NCI-H1048 (cell line): Measurements from ENCODE around the gene NUAK2.
"Not testable (repeated sequence)": the region's sequence is repeated elsewhere in the genome, so short reads cannot be mapped to it uniquely, and the experiment has no call there.

ENCODE experiments used
- DNase-seq: peaks from one replicate; lab custom pipeline; 2025; lab: John Stamatoyannopoulos, UW

The NUAK2 gene

DNA sequence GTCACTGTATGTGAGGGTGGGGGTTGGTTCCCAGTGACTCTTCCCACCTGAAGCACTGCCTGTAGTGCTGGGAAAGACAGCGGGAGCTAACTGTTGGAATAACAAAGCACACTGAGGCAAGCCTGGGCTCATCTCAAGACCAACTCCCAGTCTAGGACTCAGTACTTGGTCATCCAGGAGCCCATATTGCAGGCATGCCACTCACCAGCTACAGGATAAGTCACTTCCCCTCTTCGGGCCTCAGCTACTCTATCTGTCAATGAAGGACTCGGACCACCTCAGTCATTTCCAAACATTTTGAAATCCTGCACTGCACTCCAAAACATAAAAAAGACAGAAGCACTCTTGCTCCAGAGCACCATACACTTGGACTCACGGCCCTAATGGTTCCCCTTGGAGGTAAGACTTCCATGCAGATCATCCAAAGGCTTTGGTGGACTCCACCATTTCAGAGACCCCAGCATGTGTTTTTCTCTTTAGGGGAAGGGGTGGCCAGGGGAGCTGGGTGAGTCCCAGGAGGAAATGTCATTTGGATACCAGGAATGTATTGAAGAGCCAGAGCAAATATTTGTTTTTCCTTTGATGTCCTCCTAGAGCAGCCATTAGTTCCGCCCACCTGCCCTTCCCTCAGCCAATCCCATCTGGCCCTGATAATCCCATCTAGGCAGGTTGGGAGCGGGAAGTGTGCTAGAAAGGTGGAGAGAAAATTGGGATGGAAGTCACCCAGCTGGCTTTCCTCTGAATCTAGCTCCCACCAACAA is 3.1 kb downstream of the NUAK2 start:
- DNase-seq = no peak

DNA sequence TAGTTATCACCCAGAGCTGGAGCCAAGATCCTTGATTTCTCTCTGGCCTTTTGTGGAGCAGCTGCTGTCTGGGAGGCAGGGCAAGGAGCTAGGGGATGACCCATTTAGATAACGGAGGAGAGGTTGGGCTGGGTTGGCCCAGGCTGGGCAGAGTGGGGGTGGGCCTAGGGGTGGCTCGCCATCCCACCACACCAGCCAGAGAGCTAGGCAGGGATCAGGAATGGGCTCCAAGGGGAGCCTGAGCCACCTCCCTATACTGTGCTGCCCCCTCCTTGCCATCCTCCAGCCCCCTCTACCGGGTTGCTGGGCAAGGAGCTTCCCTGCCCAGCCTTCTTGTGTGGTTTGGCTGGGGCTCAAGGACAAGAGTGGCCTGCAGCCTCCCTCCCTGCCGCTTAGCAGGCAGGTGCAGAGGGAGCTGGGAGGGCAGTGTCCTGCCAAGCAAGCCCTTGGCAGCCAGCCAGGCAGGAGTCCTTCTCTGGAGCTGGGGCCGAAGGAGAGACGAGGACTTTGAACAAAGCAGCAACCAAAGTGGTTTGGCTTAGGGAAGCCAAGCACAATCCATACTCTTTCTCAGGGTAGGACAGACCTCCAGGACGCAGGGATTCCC is 4.1 kb downstream of the NUAK2 start:
- DNase-seq = no peak

DNA sequence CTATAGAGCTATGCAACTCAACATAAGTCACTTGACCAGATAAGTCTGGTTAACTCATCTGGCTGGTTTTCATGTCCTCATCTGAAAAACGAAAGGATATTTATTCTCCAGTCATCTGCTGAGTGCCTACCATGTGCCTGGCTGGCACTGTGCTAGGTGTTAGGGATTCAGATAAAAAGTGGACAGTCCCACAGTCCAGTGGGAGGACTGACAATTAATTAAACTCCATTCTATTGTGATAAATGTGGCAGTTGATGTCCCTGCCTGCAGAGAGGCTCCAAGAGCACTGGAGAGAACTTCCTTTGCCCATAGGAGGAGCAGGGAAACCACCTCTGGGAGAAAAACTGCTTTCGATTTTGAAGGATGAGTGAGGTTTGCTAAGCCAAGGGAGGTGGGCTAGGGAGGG is 5.4 kb downstream of the NUAK2 start:
- DNase-seq = no peak

DNA sequence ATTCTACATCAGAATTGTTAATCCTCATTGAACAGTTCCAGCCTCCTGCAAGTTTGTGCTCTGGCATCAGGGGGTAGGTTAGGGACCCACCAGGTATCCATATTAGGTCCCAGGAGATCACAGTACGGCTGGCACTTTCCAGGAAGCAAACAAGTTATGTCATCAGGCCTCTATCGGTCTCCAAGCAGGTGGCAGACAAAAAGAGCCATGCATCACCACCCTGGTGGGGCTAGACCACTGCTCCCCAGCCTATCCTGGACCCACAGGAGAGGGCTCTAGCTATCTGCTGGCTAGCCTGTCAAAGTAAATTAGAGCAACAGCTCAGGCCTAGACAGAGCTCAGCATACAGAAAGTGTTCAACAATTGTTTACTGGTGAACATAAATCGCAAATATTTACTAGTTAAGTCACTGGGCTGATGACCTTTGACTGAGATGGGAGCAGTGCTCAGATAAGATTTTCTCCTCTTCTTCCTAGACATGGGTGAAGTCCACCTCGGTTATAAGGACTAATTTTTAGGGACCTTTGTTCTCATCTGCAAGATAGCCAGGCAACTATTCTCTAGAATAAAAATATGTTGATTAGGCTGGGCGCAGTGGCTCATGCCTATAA is 6.4 kb downstream of the NUAK2 start:
- no peak for DNase-seq

GRCh38 chr1:205313563-205314308 is 7.8 kb downstream of the NUAK2 start:
- no peak for DNase-seq

GRCh38 chr1:205312866-205313562 is 8.5 kb downstream of the NUAK2 start:
- DNase-seq = no peak

DNA sequence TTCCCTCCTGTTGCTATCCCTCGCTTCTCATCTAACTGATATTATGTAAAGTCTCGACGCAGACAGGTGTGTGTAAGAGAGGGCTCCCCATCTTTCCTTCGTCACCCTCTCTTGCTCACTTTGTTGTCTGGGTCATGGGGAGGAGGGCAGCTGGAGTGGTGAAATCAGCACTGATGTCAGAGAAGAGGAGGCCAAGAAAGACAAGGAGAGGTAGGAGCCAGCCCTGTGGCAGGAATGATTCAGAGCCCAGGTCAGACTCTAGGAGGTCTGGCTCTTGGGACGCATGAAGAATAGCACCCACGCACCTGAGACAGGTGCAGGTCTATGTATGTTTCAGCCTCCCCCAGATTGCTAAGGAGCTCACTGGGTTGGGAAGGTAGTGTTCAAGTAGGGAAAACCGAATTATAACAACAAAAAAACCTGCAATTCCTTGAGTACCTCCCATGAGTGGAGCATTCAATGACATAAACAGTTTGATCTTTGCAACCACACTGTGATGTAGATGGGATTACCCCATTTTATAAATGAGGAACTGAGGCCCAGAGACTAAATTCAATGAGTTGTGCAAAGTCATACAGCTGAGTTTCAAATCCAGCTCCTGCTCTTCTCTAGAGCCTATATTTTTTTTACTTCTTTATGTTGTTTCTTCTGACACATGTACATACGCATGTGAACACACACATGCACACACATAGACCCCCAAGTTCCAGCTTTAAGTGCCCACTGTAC is 10.4 kb downstream of the NUAK2 start:
- no peak for DNase-seq

DNA sequence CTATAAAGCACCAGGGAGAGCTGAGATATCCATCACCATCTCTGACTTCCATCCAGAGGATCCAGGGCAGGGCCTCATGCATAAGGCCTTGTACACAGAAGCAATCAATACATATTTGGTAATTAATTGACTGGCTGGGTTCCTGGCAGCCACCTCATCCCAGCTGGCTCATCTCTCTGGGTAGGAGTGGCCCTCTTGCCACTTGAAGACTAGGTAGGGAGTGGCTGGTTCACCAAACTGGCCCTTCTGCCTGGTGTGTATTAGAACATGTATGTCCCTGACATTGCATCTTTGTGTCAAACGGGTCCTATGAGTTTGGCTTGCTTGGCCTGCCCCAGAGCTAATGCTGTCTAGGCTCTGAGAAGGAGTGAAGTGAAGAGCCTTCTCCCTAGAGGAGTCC is 11.8 kb downstream of the NUAK2 start:
- DNase-seq = no peak

DNA sequence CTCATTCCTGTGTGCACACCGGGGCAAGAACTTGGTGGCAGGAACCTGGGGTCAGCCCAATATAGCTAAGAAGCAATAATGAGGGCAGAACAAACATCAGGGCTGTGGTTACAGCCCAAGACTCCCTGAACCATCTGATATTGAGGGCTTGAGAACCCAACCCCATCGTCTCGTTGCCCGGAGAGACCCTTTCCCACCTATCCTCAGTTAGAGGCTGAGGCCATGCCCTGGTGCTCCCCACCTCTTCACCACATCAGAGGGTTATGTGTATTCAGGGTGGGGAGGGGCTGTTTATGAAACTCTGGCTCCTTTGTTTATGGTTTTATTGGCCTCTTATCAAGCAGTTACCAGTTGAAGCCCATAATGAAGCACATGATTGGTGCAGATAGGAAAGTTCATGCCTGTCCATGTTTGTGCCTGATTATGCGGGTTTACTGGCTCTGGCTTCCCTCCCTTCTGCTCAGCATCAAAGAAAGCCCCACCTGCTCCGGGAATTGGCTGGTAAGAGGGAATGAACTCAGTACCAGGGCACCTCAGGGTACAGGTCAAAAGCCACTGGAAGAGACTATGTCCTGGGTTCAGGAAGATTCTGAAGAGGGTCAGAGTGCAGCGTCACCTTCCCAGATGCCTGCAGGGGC is 14.5 kb downstream of the NUAK2 start:
- DNase-seq = no peak

DNA sequence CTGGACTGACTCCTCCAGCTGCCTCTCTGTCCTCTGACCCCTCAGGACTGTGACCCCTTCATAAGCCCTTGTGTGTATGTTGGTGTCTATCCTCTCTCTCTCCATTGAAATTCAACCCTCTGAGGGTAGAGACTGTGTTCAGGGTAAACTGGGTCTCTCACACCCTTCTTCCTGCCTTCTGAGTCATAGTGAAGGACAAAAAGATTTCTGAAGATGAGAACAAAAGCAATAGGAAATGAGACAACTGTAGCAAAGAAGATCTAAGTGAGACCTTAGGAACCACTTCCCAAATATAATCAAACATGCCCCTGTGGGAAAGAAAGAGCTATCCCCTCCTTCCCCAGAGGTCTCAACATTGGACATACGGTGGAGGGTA is 16.9 kb downstream of the NUAK2 start:
- no peak for DNase-seq

DNA sequence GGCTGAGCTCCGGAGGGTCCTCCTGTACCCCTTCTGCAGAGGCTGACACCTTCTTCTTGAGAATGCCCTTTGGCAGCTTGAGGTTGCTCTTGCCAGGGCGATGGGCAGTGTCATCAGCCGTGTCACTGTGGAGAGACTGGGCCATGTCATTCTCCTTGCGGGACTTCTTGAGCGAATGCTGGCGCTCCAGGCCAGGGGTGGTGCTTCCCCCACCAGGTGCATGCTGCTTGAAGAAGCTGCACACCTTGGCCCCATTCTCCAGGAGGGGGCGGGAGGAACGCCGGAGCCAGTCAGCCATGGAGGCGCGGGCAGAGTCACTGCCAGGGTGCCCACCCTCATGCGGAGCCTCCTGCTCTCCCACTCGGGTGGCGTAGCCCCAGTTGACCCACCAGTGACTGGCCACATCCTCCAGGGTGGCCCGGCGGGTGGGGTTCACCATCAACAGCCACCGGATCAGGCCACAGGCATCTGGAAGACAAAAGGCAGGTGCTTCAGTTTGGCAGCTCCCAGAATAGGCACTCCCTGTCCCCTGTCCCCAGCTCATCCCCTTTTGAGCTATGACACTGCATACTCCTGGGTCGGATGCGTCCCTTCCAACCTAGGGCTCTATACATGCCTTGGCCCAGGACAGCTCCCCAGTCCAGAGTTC is 17.4 kb downstream of the NUAK2 start:
- DNase-seq = no peak

DNA sequence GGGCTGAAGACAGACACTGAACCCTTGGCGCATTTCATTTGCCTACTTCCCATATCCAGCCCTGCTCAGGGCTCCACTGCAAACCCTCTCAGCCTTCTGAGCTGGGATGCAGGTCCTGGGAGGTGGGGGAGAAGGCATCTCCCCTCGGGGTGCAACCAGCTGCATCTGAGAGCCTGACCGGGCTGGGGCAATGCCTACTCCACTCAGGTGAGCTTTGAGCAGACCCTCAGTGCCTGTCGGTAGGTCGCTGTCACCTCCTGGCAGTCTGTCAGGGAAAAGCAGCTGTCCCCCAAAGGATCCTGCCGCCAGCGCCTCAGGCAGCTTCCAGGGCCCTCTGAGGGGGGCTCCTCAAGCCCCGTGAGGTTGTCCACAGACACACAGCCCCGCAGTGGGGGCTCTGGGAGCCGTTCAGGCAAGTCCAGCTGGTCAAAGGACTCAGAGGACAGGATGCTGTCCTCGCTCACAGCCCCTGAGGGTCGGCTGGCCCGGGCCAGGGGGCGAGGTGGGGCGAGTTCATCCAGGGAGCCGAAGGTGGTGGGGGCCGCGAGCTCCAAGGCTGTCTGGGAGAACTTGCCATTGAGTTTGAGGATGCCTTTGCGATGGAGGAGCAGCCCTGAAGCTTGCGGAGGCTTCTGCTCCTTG is 18.2 kb downstream of the NUAK2 start:
- DNase-seq = no peak

DNA sequence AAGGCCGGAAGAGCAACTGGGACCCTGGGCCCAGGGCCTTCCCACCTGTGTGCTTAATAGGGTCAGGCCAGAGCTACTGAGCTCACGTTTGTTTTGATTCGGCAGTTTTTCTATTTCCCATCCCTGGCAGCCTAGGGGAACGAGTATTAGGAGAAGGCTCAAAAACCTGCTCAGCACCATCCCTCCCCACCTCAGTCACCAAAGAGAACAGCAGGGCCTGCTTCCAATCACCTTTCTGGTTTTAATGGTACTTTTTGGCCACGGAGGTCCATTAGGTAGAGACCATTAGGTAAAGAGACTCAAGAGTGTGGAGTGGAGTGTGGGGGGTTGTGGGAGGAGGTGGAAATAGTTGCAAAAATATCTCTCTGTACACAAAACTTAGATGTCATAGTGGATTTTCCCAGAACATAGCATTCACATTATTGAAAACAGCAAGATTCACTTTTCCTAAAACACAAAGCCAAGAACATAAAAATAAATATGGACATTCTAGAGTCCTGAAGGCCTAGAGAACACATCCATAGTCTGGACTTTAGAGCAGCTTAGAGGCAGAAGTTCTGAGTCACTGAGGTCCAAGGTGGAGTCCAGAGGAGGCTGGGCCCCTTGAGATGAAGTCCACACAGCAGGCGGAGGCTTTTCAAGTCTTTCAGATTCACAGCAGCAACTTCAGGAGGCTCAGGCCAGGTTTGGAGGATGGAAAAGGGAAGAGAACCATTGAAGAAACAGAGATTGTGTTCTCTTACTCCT is 19.5 kb downstream of the NUAK2 start:
- no peak for DNase-seq

DNA sequence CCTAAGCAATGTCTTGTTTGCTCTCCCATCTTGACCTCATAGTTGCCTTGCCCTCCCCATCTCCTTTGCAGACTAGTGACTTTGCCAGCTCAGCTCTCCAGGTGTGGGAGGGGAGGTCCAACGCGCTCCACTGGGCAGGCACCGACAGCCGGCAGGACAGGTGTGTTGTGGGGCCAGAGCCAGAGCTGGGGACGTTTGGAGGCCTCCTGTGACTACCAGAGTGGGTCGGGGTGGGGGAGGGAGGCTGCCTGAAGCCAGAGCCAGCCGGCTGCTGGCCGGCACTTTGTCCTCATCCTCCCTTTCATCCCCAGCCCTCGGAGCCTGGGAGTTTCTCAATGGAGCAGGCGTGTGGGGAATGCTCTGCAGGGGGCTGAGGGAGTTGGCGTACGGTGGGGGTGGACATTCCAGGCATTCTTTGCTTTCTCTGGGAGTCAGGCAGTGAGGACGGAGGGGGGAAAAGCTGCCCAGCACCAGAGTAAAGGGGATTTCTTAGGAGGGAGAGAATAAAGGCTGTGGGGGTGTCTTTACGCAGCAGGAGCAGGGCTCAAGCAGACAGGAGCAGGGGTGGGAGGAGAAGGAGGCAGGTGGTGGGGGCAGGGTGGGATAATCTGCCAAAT is 20.2 kb downstream of the NUAK2 start:
- DNase-seq = no peak

GRCh38 chr1:205300149-205300548 is 21.4 kb downstream of the NUAK2 start:
- DNase-seq = no peak

DNA sequence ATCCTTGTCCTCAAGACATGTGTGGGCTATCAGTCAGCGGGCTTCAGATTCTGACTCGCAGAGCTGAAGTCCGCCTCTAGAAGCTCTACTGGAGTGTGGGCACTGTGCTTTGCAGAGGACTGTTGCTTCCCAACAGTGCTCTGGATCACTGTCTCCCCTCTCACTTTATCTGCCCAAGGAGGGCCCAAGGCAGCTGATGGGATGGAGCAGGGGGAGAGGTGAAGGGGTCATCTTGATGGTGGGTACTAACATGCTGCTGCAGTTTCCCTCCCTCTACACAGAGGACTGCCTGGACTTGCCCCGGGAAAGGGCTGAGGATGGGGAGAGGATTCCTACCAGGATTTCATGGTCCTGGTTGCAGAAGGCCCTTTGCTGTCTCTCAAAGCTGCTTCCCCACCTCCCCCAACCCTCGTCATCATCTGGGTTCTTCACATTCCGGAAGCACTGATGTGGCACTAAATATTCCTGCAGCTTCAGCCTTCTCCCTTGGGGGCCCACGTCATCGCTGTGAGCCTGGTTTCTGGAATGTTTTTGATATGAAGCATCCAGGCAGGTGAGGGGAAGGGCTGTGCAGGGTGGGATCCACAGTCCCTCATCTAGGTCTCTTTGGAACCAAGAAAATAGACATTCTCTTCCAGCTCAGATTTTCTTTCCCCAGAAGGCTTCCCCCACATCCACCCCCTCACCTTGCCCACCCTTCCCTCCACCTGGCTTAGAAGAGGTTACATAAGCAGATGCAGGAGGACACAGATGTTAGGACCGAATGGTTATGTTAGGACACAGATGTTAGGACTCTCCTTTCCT is 23.2 kb downstream of the NUAK2 start:
- no peak for DNase-seq

GRCh38 chr1:205297546-205298177 is 23.9 kb downstream of the NUAK2 start:
- DNase-seq = not testable (repeated sequence)
